Fibroblast of lung (primary cell): ENCODE results near the gene DRG2.

Experiments used
- CTCF ChIP-seq, 2 donors: IDR thresholded peaks in 1 of 2; conservative IDR thresholded peaks in 1 of 2; 1 replicate in 1 of 2; 2 replicates in 1 of 2; pipeline ENCODE4 v1.5.1; 2011 to 2012; ENCODE audit warnings: low read length in 2 of 2, control low read depth in 1 of 2, inconsistent platforms in 1 of 2, low read depth in 1 of 2, mild to moderate bottlenecking in 1 of 2
- EZH2 ChIP-seq: IDR thresholded peaks from 2 replicates; pipeline ENCODE4 v1.5.1; 2012; ENCODE audit warnings: low read length, control low read depth, mild to moderate bottlenecking; ENCODE audit errors: missing control alignments

DNA sequence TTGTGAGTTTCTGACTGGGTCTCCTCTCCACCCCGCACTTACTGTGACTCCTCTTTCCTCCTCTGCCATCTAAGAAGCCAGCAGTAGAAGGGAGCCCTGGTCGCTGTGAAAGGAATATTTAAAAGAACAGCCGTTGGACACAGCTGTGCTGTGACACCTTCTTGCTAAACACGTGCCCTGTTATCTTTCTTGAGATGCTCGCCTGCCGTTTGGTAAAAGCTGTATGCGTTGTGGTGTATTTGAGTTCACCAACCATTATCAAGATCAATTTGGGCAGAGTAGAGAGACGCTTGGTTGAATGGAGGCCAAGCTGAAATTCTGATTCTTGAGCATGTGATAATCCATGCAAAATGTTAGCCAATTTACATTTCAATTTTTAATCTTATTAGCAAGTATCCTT, 44.8 kb upstream of the DRG2 start:
- no peak for TF ChIP-seq CTCF (conservative IDR thresholded peaks at IDR 0.05 in 1 of 2, IDR thresholded peaks at IDR 0.05 in 1 of 2; ENCODE audit: low read depth in 1 of 2, low read length in 2 of 2)
- no peak for TF ChIP-seq EZH2
